GM06990 (cell line): Measurements from ENCODE around the gene GRP.

ENCODE experiments used
- DNase-seq: peaks from one replicate; pipeline ENCODE4 v3.0.0-alpha.2; 2011; ENCODE audit not compliant: insufficient read length; ENCODE audit errors: extremely low read depth
- H3K27me3 ChIP-seq: replicated peaks from 2 replicates; pipeline ENCODE4 v1.6.0; 2011; ENCODE audit warnings: low read length; ENCODE audit not compliant: control insufficient read depth, insufficient read depth
- H3K36me3 ChIP-seq: 2 replicates; pipeline ENCODE4 v1.5.1; 2011; ENCODE audit warnings: low read length; ENCODE audit not compliant: control insufficient read depth, insufficient read depth
- H3K4me3 ChIP-seq: replicated peaks from 2 replicates; pipeline ENCODE4 v1.5.1; 2011; ENCODE audit warnings: low read depth, mild to moderate bottlenecking, control low read depth, low read length
- TF ChIP-seq, protein P1 (sequence below): IDR thresholded peaks from 2 replicates; pipeline ENCODE4 v1.5.1; 2011; ENCODE audit warnings: low read length, control low read depth, mild to moderate bottlenecking, inconsistent platforms; ENCODE audit not compliant: insufficient read depth, poor library complexity, severe bottlenecking

The GRP gene

GRCh38 chr18:59219672-59220163 is at the start of gene GRP:
Gene GRP, plus strand, starts transcription at chr18:59220158. Its CDS starts 108 bp downstream, at chr18:59220266.
- TF ChIP-seq, protein P1, sequence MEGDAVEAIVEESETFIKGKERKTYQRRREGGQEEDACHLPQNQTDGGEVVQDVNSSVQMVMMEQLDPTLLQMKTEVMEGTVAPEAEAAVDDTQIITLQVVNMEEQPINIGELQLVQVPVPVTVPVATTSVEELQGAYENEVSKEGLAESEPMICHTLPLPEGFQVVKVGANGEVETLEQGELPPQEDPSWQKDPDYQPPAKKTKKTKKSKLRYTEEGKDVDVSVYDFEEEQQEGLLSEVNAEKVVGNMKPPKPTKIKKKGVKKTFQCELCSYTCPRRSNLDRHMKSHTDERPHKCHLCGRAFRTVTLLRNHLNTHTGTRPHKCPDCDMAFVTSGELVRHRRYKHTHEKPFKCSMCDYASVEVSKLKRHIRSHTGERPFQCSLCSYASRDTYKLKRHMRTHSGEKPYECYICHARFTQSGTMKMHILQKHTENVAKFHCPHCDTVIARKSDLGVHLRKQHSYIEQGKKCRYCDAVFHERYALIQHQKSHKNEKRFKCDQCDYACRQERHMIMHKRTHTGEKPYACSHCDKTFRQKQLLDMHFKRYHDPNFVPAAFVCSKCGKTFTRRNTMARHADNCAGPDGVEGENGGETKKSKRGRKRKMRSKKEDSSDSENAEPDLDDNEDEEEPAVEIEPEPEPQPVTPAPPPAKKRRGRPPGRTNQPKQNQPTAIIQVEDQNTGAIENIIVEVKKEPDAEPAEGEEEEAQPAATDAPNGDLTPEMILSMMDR = no peak
- H3K27me3 ChIP-seq = peaks cover 2% of the 10 kb centered on the region
- DNase-seq = no peak
- H3K4me3 ChIP-seq = no peak within 1 kb of the TSS
- H3K36me3 ChIP-seq = no peaks in the 10 kb centered on the region

- H3K36me3 ChIP-seq = no peaks in the 10 kb centered on the region
- TF ChIP-seq, protein P1 = no peak
- H3K4me3 ChIP-seq = no peak overlapping the region
- no peaks in the 10 kb centered on the region; the same call in 1 of the 2 replicates for H3K27me3 ChIP-seq
- no peak for DNase-seq
Observed at GRCh38 chr18:59172664-59173249, 47.2 kb upstream of the GRP start.

DNA sequence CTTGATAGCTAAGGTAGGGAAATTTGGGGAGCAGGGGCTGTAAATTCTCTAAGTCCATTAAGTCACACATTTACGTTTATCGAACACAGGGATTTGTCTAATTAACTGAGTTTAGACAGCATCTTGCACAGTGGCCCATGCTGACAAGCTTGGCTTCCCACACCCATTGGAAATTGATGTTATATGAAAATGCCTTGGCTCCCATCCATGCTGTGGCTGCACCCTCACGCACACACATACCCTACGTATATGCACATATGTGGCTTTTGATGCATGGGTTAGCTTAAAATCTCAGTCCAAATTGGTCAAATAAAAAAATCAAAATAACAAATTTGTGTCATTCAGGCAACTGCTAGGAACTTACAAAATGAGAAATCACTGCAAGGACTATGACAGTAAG is 42.5 kb upstream of the GRP start:
- TF ChIP-seq, protein P1 = no peak

DNA sequence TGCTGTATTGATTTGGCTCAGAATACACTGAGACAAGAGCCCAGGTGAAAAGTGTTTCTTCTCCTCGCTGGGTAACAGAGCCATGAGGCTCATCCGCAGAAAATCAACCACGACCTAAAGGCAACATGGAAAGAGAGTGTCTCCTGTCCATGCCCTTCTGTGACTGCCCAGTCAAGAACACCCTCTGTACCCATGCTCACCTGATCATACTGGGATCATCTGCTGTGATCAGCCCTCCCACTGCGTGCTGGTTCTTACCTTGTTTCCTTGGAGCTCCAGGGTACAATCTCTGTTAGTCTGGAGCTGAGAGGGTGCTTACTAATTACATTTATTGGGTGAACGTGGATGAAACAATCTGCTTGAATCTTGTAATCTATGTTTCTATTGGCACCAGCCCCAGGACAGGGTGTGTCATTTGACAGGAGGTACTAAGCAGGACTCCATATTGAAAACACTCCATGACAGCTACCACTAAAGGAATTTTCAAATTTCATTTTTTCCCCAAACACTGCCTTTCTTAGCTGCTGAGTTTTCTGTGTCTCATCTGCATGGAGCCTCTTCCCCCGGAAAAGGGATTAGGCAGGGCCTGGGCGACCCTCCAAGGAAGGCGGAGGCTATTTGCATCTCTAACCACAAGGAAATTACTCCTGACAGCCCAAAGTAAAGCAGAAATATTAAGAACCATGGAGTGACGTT is 39.7 kb upstream of the GRP start:
- no peak overlapping the region for H3K4me3 ChIP-seq
- TF ChIP-seq, protein P1 = no peak
- H3K27me3 ChIP-seq = no peaks in the 10 kb centered on the region; the same call in 1 of the 2 replicates
- H3K36me3 ChIP-seq = no peaks in the 10 kb centered on the region
- DNase-seq = no peak

More for the DNA sequence above, 42.5 kb upstream of the GRP start:
- H3K27me3 ChIP-seq = no peaks in the 10 kb centered on the region; the same call in 1 of the 2 replicates
- no peak overlapping the region for H3K4me3 ChIP-seq
- H3K36me3 ChIP-seq = no peaks in the 10 kb centered on the region
- DNase-seq = no peak

DNA sequence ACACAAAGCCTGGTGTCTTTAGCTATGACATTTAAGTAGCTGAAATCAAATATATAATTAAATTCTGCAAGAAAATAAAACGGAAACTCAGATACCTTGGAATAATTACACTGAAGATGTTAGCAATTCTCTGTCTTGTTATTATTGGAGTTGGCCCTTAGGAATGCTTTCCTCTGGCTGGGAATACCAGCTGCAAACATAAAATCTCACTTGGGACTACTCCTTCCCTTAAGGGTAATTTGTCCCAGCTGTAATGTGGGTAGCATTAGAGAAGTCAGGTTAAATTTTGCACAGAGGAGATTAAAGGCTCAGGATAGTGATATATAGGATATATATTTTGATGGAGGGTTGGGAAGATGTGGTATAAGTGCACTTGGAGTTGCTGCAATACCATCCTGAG is 37.3 kb upstream of the GRP start:
- DNase-seq = no peak
- TF ChIP-seq, protein P1 = no peak
- no peaks in the 10 kb centered on the region for H3K27me3 ChIP-seq
- H3K36me3 ChIP-seq = no peaks in the 10 kb centered on the region
- no peak overlapping the region for H3K4me3 ChIP-seq
